ENCODE results near the gene PSMB8.

Gene PSMB8

DNA sequence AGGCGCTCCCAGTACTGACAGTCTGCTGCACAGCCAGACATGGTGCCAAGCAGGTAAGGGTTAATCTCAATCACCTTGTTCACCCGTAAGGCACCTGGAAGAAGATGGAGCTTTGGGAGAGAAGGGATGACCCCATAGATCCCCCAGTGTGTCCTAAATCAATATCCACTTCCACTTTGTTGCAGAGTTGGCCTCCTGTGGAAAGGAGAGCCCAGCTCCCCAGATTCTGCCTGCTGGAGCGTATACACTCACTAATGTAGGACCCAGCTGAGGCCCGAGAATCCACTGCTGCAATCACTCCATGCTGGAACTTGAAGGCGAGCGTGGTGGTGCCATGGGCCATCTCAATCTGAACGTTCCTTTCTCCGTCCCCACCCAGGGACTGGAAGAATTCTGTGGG lies 1.2 kb downstream of the PSMB8 start:
- Histone ChIP-seq H3K36me3 (ENCODE audit: control insufficient read depth in 2 of 2, insufficient read depth in 1 of 2, low read length in 2 of 2) (peaks cover 6 to 20% of the 10 kb centered on the region in 2 experiments; a peak in 2 of 3 replicates), H3K4me3 (ENCODE audit: low read depth, low read length) (no peak overlapping the region), H3K4me1 (ENCODE audit: control insufficient read depth, insufficient read depth, low read length) (0 out of 2 replicates have a peak, but pooled peaks cover 3% of the 10 kb centered on the region), H3K27ac (ENCODE audit: extremely low read depth, low read depth, low read length) (no peak overlapping the region), H3K9me3 (ENCODE audit: control insufficient read depth, insufficient read depth, low read depth, low read length) (no peaks in the 10 kb centered on the region)
- ChIA-PET CTCF (interaction anchor here (1.3 to 6.7 kb wide), 7 partner anchors 8 to 43 kb away, joined by 4 to 355 read pairs (median 5); partner anchors contain the start of genes PSMB9 and TAP1), POLR2A (no interaction called here)
- TF ChIP-seq WT1 (tag by site-specific recombination; IDR thresholded peaks at IDR 0.05) (no peak), ZNF335 (tag by site-specific recombination; conservative IDR thresholded peaks at IDR 0.05) (no peak), ZNF585B (tag by site-specific recombination; IDR thresholded peaks at IDR 0.05) (no peak), ZNF174 (tag by site-specific recombination; IDR thresholded peaks at IDR 0.05) (no peak), HOXC10 (CRISPR knock-in tag; IDR thresholded peaks at IDR 0.05) (no peak), ZNF837 (tag by site-specific recombination; IDR thresholded peaks at IDR 0.05) (no peak), ZNF416 (tag by site-specific recombination; IDR thresholded peaks at IDR 0.05) (no peak), ZNF354C (tag by site-specific recombination; IDR thresholded peaks at IDR 0.05; ENCODE audit: borderline replicate concordance, low read depth) (no peak), ZNF843 (tag by site-specific recombination; IDR thresholded peaks at IDR 0.05) (no peak), ZNF76 (tag by site-specific recombination; IDR thresholded peaks at IDR 0.05; ENCODE audit: borderline replicate concordance, low read depth) (no peak), REPIN1 (tag by site-specific recombination; IDR thresholded peaks at IDR 0.05; ENCODE audit: low read depth) (no peak)
- TF ChIP-seq, protein P1, sequence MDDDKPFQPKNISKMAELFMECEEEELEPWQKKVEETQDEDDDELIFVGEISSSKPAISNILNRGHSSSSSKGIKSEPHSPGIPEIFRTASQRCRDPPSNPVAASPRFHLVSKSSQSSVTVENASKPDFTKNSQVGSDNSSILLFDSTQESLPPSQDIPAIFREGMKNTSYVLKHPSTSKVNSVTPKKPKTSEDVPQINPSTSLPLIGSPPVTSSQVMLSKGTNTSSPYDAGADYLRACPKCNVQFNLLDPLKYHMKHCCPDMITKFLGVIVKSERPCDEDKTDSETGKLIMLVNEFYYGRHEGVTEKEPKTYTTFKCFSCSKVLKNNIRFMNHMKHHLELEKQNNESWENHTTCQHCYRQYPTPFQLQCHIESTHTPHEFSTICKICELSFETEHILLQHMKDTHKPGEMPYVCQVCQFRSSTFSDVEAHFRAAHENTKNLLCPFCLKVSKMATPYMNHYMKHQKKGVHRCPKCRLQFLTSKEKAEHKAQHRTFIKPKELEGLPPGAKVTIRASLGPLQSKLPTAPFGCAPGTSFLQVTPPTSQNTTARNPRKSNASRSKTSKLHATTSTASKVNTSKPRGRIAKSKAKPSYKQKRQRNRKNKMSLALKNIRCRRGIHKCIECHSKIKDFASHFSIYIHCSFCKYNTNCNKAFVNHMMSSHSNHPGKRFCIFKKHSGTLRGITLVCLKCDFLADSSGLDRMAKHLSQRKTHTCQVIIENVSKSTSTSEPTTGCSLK (tag by site-specific recombination; IDR thresholded peaks at IDR 0.05) = no peak

DNA sequence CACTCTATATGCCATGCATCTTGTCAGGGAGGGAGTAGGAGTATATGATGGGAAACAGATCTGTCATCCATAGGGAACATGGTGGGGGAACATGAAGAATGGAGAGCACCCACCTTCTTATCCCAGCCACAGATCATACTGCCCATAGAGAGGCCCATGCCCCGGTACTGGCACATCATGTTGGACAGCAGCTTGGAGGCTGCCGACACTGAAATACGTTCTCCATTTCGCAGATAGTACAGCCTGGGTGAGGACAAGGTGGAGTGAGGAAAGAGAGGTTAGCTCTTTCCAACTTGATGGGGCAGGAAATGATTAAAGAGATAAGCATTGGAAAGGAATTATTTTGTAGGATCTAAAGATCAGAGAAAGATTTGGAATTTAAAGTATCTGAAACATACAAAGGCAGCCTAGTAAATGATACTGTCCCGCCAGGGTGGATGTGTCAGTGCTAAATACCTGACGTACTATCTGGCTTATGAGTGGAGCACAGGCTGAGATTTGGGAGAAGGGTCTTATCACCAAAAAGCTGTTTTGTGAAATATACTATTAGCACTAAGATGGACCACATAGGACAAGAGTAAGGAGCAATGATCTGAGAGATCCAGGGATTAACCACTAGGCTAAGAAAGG lies 1.7 kb downstream of the PSMB8 start:
- no peak overlapping the region for H3K27ac ChIP-seq (ENCODE audit: extremely low read depth, low read depth, low read length)
- H3K4me3 ChIP-seq (ENCODE audit: low read depth, low read length) = no peak overlapping the region
- TF ChIP-seq ZSCAN16 (tag by site-specific recombination; IDR thresholded peaks at IDR 0.05) = no peak
- TF ChIP-seq ZNF133 (tag by site-specific recombination; IDR thresholded peaks at IDR 0.05) = no peak
- TF ChIP-seq KLF10 (tag by site-specific recombination; IDR thresholded peaks at IDR 0.05) = no peak
- TF ChIP-seq WT1 (tag by site-specific recombination; IDR thresholded peaks at IDR 0.05) = no peak
- TF ChIP-seq ZNF214 (tag by site-specific recombination; IDR thresholded peaks at IDR 0.05; ENCODE audit: borderline replicate concordance) = no peak
- H3K9me3 ChIP-seq (ENCODE audit: control insufficient read depth, insufficient read depth, low read depth, low read length) = no peaks in the 10 kb centered on the region
- H3K36me3 ChIP-seq (ENCODE audit: control insufficient read depth in 2 of 2, insufficient read depth in 1 of 2, low read length in 2 of 2) = peaks cover 6 to 14% of the 10 kb centered on the region in 2 experiments; a peak in 2 of 3 replicates
- CTCF ChIA-PET = interaction anchor here (0.6 to 6.7 kb wide), 11 partner anchors 8 to 1512 kb away, joined by 3 to 355 read pairs (median 4); partner anchors contain the start of genes PSMB9 and TAP1
- POLR2A ChIA-PET = interaction anchor here (0.5 kb wide), 1 partner anchor 63 kb away, joined by 4 read pairs; no protein-coding TSS in a partner anchor
- H3K4me1 ChIP-seq (ENCODE audit: control insufficient read depth, insufficient read depth, low read length) = 0 out of 2 replicates have a peak, but pooled peaks cover 3% of the 10 kb centered on the region

DNA sequence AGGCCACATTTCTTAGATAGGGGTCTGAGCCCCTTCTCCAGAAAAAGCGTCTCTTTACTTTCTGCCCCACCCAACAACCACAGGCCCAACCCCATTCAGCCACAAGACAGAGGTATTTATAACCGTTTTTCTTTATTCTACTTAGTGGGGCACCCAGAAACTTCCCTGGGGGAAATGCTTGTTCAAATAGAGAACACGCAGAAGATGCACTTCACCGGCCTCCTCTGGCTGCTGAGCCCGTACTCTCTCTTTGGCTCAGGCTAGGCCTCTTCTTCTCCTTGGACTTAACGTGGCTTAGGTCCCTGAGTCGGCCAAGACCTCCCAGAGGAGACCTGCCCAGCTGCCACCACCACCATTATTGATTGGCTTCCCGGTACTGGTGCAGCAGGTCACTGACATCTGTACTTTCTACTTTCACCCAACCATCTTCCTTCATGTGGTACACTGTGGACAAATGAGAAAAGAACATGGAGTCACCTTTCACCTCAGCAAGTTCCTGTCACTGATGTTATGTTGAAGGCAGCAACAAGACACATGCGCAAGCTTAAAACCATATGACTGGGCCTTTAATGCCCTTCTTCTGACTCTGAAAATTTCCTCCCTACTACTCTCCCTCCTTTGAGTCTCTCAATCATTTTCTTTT lies 3.1 kb downstream of the PSMB8 start:
- Histone ChIP-seq H3K9me3 (ENCODE audit: control insufficient read depth, insufficient read depth, low read depth, low read length) (no peaks in the 10 kb centered on the region), H3K36me3 (ENCODE audit: control insufficient read depth in 2 of 2, insufficient read depth in 1 of 2, low read length in 2 of 2) (peaks cover 0 to 7% of the 10 kb centered on the region in 2 experiments; a peak in 1 of 3 replicates), H3K27ac (ENCODE audit: extremely low read depth, low read depth, low read length) (no peak overlapping the region), H3K4me3 (ENCODE audit: low read depth, low read length) (no peak overlapping the region), H3K4me1 (ENCODE audit: control insufficient read depth, insufficient read depth, low read length) (0 out of 2 replicates have a peak, but pooled peaks cover 3% of the 10 kb centered on the region)
- CTCF ChIA-PET = interaction anchor here (0.6 to 6.7 kb wide), 8 partner anchors 10 to 113 kb away, joined by 3 to 355 read pairs (median 12); partner anchors contain the start of genes PSMB9 and TAP1
- POLR2A ChIA-PET = no interaction called here
- TF ChIP-seq, protein P2, sequence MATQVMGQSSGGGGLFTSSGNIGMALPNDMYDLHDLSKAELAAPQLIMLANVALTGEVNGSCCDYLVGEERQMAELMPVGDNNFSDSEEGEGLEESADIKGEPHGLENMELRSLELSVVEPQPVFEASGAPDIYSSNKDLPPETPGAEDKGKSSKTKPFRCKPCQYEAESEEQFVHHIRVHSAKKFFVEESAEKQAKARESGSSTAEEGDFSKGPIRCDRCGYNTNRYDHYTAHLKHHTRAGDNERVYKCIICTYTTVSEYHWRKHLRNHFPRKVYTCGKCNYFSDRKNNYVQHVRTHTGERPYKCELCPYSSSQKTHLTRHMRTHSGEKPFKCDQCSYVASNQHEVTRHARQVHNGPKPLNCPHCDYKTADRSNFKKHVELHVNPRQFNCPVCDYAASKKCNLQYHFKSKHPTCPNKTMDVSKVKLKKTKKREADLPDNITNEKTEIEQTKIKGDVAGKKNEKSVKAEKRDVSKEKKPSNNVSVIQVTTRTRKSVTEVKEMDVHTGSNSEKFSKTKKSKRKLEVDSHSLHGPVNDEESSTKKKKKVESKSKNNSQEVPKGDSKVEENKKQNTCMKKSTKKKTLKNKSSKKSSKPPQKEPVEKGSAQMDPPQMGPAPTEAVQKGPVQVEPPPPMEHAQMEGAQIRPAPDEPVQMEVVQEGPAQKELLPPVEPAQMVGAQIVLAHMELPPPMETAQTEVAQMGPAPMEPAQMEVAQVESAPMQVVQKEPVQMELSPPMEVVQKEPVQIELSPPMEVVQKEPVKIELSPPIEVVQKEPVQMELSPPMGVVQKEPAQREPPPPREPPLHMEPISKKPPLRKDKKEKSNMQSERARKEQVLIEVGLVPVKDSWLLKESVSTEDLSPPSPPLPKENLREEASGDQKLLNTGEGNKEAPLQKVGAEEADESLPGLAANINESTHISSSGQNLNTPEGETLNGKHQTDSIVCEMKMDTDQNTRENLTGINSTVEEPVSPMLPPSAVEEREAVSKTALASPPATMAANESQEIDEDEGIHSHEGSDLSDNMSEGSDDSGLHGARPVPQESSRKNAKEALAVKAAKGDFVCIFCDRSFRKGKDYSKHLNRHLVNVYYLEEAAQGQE (tag by site-specific recombination; IDR thresholded peaks at IDR 0.05) = no peak
- TF ChIP-seq, protein P3, sequence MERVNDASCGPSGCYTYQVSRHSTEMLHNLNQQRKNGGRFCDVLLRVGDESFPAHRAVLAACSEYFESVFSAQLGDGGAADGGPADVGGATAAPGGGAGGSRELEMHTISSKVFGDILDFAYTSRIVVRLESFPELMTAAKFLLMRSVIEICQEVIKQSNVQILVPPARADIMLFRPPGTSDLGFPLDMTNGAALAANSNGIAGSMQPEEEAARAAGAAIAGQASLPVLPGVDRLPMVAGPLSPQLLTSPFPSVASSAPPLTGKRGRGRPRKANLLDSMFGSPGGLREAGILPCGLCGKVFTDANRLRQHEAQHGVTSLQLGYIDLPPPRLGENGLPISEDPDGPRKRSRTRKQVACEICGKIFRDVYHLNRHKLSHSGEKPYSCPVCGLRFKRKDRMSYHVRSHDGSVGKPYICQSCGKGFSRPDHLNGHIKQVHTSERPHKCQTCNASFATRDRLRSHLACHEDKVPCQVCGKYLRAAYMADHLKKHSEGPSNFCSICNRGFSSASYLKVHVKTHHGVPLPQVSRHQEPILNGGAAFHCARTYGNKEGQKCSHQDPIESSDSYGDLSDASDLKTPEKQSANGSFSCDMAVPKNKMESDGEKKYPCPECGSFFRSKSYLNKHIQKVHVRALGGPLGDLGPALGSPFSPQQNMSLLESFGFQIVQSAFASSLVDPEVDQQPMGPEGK (tag by site-specific recombination; IDR thresholded peaks at IDR 0.05) = no peak
- TF ChIP-seq, protein P4, sequence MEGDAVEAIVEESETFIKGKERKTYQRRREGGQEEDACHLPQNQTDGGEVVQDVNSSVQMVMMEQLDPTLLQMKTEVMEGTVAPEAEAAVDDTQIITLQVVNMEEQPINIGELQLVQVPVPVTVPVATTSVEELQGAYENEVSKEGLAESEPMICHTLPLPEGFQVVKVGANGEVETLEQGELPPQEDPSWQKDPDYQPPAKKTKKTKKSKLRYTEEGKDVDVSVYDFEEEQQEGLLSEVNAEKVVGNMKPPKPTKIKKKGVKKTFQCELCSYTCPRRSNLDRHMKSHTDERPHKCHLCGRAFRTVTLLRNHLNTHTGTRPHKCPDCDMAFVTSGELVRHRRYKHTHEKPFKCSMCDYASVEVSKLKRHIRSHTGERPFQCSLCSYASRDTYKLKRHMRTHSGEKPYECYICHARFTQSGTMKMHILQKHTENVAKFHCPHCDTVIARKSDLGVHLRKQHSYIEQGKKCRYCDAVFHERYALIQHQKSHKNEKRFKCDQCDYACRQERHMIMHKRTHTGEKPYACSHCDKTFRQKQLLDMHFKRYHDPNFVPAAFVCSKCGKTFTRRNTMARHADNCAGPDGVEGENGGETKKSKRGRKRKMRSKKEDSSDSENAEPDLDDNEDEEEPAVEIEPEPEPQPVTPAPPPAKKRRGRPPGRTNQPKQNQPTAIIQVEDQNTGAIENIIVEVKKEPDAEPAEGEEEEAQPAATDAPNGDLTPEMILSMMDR (tag by site-specific recombination; IDR thresholded peaks at IDR 0.05) = no peak
- TF ChIP-seq TCF7L2 (IDR thresholded peaks at IDR 0.05; ENCODE audit: borderline replicate concordance, low read depth, low read length) = no peak
